Dedifferentiated amniotic fluid mesenchymal stem cell (primary cell): ENCODE results near the gene SYNDIG1L.
A peak's percentile ranks its signal among the peaks of the same experiment; 100 is the strongest.
"Not testable (repeated sequence)": the region's sequence is repeated elsewhere in the genome, so short reads cannot be mapped to it uniquely, and the experiment has no call there.

Experiments used
- DNase-seq: peaks from one replicate; pipeline ENCODE4 v3.0.0-alpha.2; 2016; ENCODE audit errors: extremely low spot score

SYNDIG1L gene

GRCh38 chr14:74402401-74403251 is 23.4 kb downstream of the SYNDIG1L start:
- DNase-seq = no peak

GRCh38 chr14:74401504-74402241 is 24.3 kb downstream of the SYNDIG1L start:
- no peak for DNase-seq

- DNase-seq = no peak
These were observed 25.0 kb downstream of the SYNDIG1L start for GRCh38 chr14:74400919-74401503.

GRCh38 chr14:74400031-74400685 is 25.9 kb downstream of the SYNDIG1L start:
- DNase-seq = no peak

- DNase-seq = no peak
These were observed 30.9 kb downstream of the SYNDIG1L start for GRCh38 chr14:74395094-74395493.

GRCh38 chr14:74394549-74394948 is 31.5 kb downstream of the SYNDIG1L start:
- DNase-seq = no peak

- DNase-seq = no peak
These were observed 33.1 kb downstream of the SYNDIG1L start for GRCh38 chr14:74392616-74393570.

- no peak for DNase-seq
These were observed 34.5 kb downstream of the SYNDIG1L start for GRCh38 chr14:74391479-74391878.

GRCh38 chr14:74390505-74390904 is 35.5 kb downstream of the SYNDIG1L start:
- DNase-seq = not testable (repeated sequence)

GRCh38 chr14:74389980-74390379 is 36.0 kb downstream of the SYNDIG1L start:
- no peak for DNase-seq

- no peak for DNase-seq
These were observed 43.8 kb downstream of the SYNDIG1L start for GRCh38 chr14:74382231-74382630.

GRCh38 chr14:74381571-74381970 is 44.4 kb downstream of the SYNDIG1L start:
- DNase-seq = not testable (repeated sequence)

- no peak for DNase-seq
These were observed 45.2 kb downstream of the SYNDIG1L start for GRCh38 chr14:74380845-74381244.

GRCh38 chr14:74380172-74380571 is 45.8 kb downstream of the SYNDIG1L start:
- no peak for DNase-seq

GRCh38 chr14:74377976-74378690 is 47.9 kb downstream of the SYNDIG1L start:
- DNase-seq = no peak

- DNase-seq = no peak
These were observed 57.6 kb downstream of the SYNDIG1L start for GRCh38 chr14:74368441-74368840.

- no peak for DNase-seq
These were observed 58.0 kb downstream of the SYNDIG1L start for GRCh38 chr14:74368026-74368425.

- DNase-seq = no peak
These were observed 61.6 kb downstream of the SYNDIG1L start for GRCh38 chr14:74364271-74364880.

GRCh38 chr14:74362361-74362915 is 63.6 kb downstream of the SYNDIG1L start:
- peak; percentile 80 for DNase-seq
